Heart left ventricle (tissue), 16 donors: ENCODE results near the gene KLHL22. TPM values are rescaled to one million over a fixed set of nuclear protein-coding genes. Genes with fewer than 3 reads are reported as not detected.

Experiments
- ATAC-seq, 4 donors: fragments of 200-7000 bp; cut with Tn5 transposase; one replicate each; pipeline ENCODE4 v1.9.1; 2020 to 2022; ENCODE audit warnings: moderate library complexity in 4 of 4, mild to moderate bottlenecking in 3 of 4, moderate number of reproducible peaks in 1 of 4
- DNase-seq, 5 donors: peaks; one replicate each; pipeline ENCODE4 v3.0.0-alpha.2; 2020
- H3K27ac ChIP-seq, 12 donors: fragments of 200-600 bp; sonication (generic) in 4 of 12; one replicate each; pipeline versions ENCODE4 v1.5.0 to v1.8.0; 2016 to 2022; ENCODE audit warnings: mild to moderate bottlenecking in 2 of 12
- H3K27me3 ChIP-seq, 9 donors: fragments of 200-600 bp; sonication (generic) in 2 of 9; one replicate each; pipeline versions ENCODE4 v1.5.1 to v1.8.0; 2016 to 2022; ENCODE audit warnings: mild to moderate bottlenecking in 3 of 9
- H3K36me3 ChIP-seq, 9 donors: fragments of 200-600 bp; sonication (generic) in 2 of 9; one replicate each; pipeline versions ENCODE4 v1.5.0 to v1.8.0; 2018 to 2022; ENCODE audit warnings: mild to moderate bottlenecking in 2 of 9
- H3K4me1 ChIP-seq, 12 donors: fragments of 200-600 bp; sonication (generic) in 4 of 12; one replicate each; pipeline versions ENCODE4 v1.5.0 to v1.8.0; 2016 to 2022; ENCODE audit warnings: mild to moderate bottlenecking in 3 of 12
- H3K4me3 ChIP-seq, 12 donors: fragments of 200-600 bp; sonication (generic) in 4 of 12; one replicate each; pipeline versions ENCODE4 v1.5.0 to v1.8.0; 2017 to 2022; ENCODE audit warnings: mild to moderate bottlenecking in 9 of 12, moderate library complexity in 4 of 12
- H3K9me3 ChIP-seq, 12 donors: fragments of 200-600 bp; sonication (generic) in 4 of 12; one replicate each; pipeline versions ENCODE4 v1.5.0 to v1.8.0; 2016 to 2022; ENCODE audit warnings: mild to moderate bottlenecking in 1 of 12
- POLR2A ChIP-seq, 2 donors: fragments of 450-650 bp; IDR thresholded peaks; one replicate each; pipeline ENCODE4 v1.6.1; 2017; ENCODE audit warnings: antibody characterized with exemption in 2 of 2, mild to moderate bottlenecking in 2 of 2, moderate library complexity in 2 of 2
- WGBS, 4 donors: extraction: QIAGEN DNeasy Blood & Tissue Kit in 2 of 4; methylation state at CpG; one replicate each; pipeline versions ENCODE4 v1.1.5 to v1.1.7; 2013 to 2018; 5-methylcytosine and 5-hydroxymethylcytosine counted together
- intact Hi-C, 10 donors: fragments of 100-400 bp; cut with DNase I; formaldehyde crosslinking; loops; one replicate each; pipeline versions ENCODE4 v1.11.1 to v1.14.2; 2022
- polyA plus RNA-seq, 2 donors: library from polyadenylated mRNA; stranded (reverse); fragments of 200-250 nt; gene quantifications; one replicate each; pipeline ENCODE4 v1.2.3, GENCODE V29; 2013
- total RNA-seq, 9 donors: library from RNA; depleted of rRNA in 2 of 9; stranded (reverse); fragments of >200 nt in 2 of 9; fragmentation: NEBNext Ultra II Directional in 3 of 9; extraction: Animal tissue kit (Norgen Biotek cat#: 25700) in 3 of 9; gene quantifications; one replicate each; pipeline versions ENCODE4 v1.1.0 to v1.2.4, GENCODE V29; 2016 to 2023
- TF ChIP-seq, protein P1 (sequence below), 12 donors: fragments of 200-600 bp; sonication (generic) in 4 of 12; IDR thresholded peaks; one replicate each; pipeline versions ENCODE4 v1.5.0 to v1.8.0; 2018 to 2022; ENCODE audit warnings: antibody characterized with exemption in 12 of 12, mild to moderate bottlenecking in 5 of 12
- donor health status: ischemic (EF 13 %, LVEDD 7.1; RV severe dilation, severe dysfunction).
- donor health status: healthy with polysubstance abuse.
- donor health status: DM: no; HTN: yes; CAD: no.
- donor health status: DM: no; HTN: no; CAD: no.
- donor health status: ischemic (EF 25% LVEDD 6.9; RV normal size, moderate dysfunction).
- donor health status: ischemic (EF 25% LVEDD 5.7; RV mildly dilated, moderate dysfunction).
- donor health status: healthy.
- donor health status: DM: yes; HTN: yes; CAD: no.
- donor health status: ischemic (EF 35%, LVEDD 5.7; RV mildly dilated, moderate dysfunction).
- donor health status: nonischemic (EF 11% LVEDD 7.7; RV severe dilation, severe dysfunction).
- donor health status: DM: yes; HTN: yes; CAD: no.
- donor health status: PGD.
- donor health status: ischemic (EF 29% LVEDD 5.4; RV normal size, mild dysfunction).
- donor health status: nonischemic (EF 23%, LVEDD 6.1; RV moderate dilation, normal function).

KLHL22 gene
- total and polyA plus RNA-seq, 11 donors: 10.2 to 23.6 (median 16.8) TPM

GRCh38 chr22:20448630-20449029 lies 47.0 kb downstream of the KLHL22 start:
- H3K4me1 ChIP-seq: no peaks in the 10 kb centered on the region
- TF ChIP-seq, protein P1, sequence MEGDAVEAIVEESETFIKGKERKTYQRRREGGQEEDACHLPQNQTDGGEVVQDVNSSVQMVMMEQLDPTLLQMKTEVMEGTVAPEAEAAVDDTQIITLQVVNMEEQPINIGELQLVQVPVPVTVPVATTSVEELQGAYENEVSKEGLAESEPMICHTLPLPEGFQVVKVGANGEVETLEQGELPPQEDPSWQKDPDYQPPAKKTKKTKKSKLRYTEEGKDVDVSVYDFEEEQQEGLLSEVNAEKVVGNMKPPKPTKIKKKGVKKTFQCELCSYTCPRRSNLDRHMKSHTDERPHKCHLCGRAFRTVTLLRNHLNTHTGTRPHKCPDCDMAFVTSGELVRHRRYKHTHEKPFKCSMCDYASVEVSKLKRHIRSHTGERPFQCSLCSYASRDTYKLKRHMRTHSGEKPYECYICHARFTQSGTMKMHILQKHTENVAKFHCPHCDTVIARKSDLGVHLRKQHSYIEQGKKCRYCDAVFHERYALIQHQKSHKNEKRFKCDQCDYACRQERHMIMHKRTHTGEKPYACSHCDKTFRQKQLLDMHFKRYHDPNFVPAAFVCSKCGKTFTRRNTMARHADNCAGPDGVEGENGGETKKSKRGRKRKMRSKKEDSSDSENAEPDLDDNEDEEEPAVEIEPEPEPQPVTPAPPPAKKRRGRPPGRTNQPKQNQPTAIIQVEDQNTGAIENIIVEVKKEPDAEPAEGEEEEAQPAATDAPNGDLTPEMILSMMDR (IDR thresholded peaks at IDR 0.05): no peak
- TF ChIP-seq POLR2A (IDR thresholded peaks at IDR 0.05): no peak
- no peaks in the 10 kb centered on the region for H3K27me3 ChIP-seq
- DNase-seq: peak in 1 of 5 donors; percentile 2
- WGBS, 4 donors: 96 to 97% (median 97%) methylated on average over 5 of the region's 5 CpGs
- intact Hi-C loops: no loop called here
- H3K9me3 ChIP-seq: no peaks in the 10 kb centered on the region
- peaks cover 0 to 49% (median 36%) of the 10 kb centered on the region in 9 donors for H3K36me3 ChIP-seq
- ATAC-seq: no peak
- H3K27ac ChIP-seq: no peak overlapping the region
- H3K4me3 ChIP-seq: no peak overlapping the region

DNA sequence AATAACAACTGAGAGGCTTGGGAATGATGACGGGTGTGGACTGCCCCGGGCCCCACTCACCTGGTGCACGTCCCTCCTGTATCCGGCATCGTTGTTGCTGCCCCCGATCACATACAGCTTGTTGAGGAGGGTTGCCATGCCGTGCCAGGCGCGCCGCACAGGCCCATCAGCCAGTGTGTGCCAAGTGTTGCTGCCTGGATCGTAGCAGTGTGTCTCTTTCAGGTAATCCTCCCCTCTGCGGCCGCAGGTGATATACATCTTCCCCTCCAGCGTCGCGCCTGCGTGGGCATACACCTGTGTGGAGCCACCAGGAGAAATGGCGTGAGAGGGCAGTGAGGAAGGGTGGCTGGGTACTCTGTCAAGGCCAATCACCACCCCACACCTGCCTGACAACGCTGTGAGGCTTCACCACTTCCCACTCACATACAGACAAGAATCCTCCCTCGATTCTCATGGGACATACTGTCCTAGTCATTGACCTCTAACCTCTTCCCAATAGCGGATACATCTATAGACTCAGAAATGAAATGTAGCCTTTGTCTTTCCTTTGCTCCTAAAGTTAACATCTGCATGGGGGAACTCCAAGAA lies 49.1 kb downstream of the KLHL22 start:
- intact Hi-C loops: no loop called here
- Histone ChIP-seq H3K4me1 (peaks cover 0 to 13% (median 0%) of the 10 kb centered on the region in 12 donors), H3K4me3 (no peak overlapping the region), H3K9me3 (no peaks in the 10 kb centered on the region), H3K27ac (no peak overlapping the region), H3K27me3 (no peaks in the 10 kb centered on the region), H3K36me3 (peaks cover 0 to 55% (median 38%) of the 10 kb centered on the region in 9 donors)
- whole genome bisulfite sequencing, 4 donors: 93 to 95% (median 94%) methylated on average over 20 to 21 of the region's 21 CpGs
- no peak for ATAC-seq
- no peak for TF ChIP-seq POLR2A (IDR thresholded peaks at IDR 0.05)
- TF ChIP-seq, protein P1 (IDR thresholded peaks at IDR 0.05): no peak
- DNase-seq: peak in 2 of 5 donors; percentile 12 to 30

DNA sequence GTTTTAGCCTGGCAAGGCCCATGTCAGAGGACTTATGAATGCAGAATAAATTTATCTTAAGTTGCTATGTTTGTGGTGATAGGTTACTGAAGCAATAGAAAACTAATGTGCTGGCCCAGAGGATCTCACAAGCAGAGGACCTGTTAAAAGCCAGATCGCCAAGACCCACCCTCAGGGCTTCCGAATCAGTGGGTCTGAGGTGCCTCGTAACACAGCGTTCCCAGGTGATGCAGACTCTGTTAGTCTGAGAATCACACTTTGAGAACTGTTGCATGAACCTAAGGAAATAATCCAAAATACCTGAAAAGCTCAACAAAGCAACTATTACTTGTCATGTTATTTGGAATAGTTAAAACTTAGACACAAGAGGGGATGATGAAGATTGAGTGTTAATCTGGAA lies 51.3 kb downstream of the KLHL22 start:
- intact Hi-C loops: no loop called here
- Histone ChIP-seq H3K27ac (no peak overlapping the region), H3K27me3 (no peaks in the 10 kb centered on the region), H3K9me3 (no peaks in the 10 kb centered on the region), H3K4me1 (peaks cover 0 to 16% (median 0%) of the 10 kb centered on the region in 12 donors), H3K4me3 (no peak overlapping the region), H3K36me3 (peaks cover 0 to 44% (median 32%) of the 10 kb centered on the region in 9 donors)
- ATAC-seq (no peak), DNase-seq (peak in 1 of 5 donors; percentile 4)
- 95 to 100% (median 97%) methylated on average over 4 of the region's 4 CpGs for WGBS, 4 donors
- TF ChIP-seq, protein P1 (IDR thresholded peaks at IDR 0.05): no peak
- TF ChIP-seq POLR2A (IDR thresholded peaks at IDR 0.05): no peak

DNA sequence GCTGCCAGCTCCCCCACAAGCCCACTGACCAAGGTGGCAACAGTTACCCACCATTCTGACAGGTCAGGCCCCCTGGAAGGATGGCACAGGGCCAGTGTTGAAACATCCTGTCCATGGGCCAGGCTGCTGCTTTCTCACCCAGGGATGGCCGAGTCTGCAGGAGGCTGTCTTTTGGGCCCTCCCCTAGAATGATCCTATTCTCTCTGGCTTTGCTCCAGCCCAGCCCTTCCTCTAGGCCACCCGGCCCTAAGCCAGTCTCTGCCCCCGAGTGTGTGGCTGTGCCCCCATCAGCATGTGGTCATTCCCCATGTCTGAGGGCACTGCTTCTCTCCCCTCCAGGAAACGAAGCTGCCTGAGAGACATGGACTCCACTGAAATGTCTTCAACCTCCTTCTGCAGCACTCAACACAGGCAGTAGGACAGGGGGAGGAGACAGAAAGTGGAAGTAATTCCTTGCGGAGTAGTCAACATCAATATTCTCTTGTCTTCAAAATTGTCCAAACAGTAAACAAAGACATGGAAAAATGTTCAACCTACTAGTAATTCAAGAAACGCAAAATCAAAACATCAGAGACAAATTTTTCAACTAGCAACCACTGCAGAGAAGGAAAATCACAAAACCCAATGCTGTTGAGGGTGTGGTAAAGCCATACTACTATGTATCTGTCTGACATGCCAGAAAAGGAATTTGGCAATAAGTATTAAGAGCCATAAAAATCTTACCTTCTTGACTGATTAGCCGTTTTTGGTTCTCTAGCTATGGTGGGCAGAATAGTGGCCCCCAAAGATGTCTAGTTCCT lies 52.9 kb downstream of the KLHL22 start:
- WGBS, 4 donors: 68 to 83% (median 75%) methylated on average over 7 of the region's 7 CpGs
- no peaks in the 10 kb centered on the region for H3K9me3 ChIP-seq
- H3K4me3 ChIP-seq: no peak overlapping the region
- intact Hi-C loops: no loop called here
- ATAC-seq (no peak), DNase-seq (peak in 2 of 5 donors; percentile 24 to 44)
- H3K4me1 ChIP-seq: peaks cover 0 to 28% (median 7%) of the 10 kb centered on the region in 12 donors
- peak overlapping the region in 1 of 12 donors; percentile 38 for H3K27ac ChIP-seq
- TF ChIP-seq POLR2A (IDR thresholded peaks at IDR 0.05): no peak
- TF ChIP-seq, protein P1 (IDR thresholded peaks at IDR 0.05): no peak
- peaks cover 0 to 44% (median 32%) of the 10 kb centered on the region in 9 donors for H3K36me3 ChIP-seq
- peaks cover 0 to 7% (median 0%) of the 10 kb centered on the region in 9 donors for H3K27me3 ChIP-seq
